AG04449 (cell line): Measurements from ENCODE around the gene KDM1B.
"Not testable (repeated sequence)": the region's sequence is repeated elsewhere in the genome, so short reads cannot be mapped to it uniquely, and the experiment has no call there.

Experiments used
- CTCF ChIA-PET: fragments of 350-600 bp; formaldehyde crosslinking; extraction: SDS; loops from one replicate; lab custom pipeline; 2021; ENCODE audit warnings: antibody characterized with exemption; lab: Yijun Ruan, JAX
- POLR2A ChIA-PET: fragments of 400-600, 350-600 bp; formaldehyde crosslinking; extraction: SDS; loops from one replicate; lab custom pipeline; 2020; ENCODE audit warnings: antibody characterized with exemption, inconsistent platforms; lab: Yijun Ruan, JAX
- DNase-seq: peaks from one replicate; pipeline ENCODE4 v3.0.0-alpha.2; 2010; ENCODE audit warnings: low read depth, low spot score
- H3K4me3 ChIP-seq: 2 replicates; pipeline ENCODE4 v1.5.1; 2011; ENCODE audit warnings: low read depth, mild to moderate bottlenecking, control low read depth, low read length
- TF ChIP-seq, protein P1 (sequence below): IDR thresholded peaks from one replicate; pipeline ENCODE4 v1.5.1; 2011; ENCODE audit warnings: mild to moderate bottlenecking, moderate library complexity, low read length, control low read depth, inconsistent platforms; ENCODE audit not compliant: insufficient read depth; ENCODE audit errors: missing control alignments

KDM1B gene

GRCh38 chr6:18221288-18221615 is 66.0 kb downstream of the KDM1B start:
- POLR2A ChIA-PET: no interaction called here
- DNase-seq: no peak
- TF ChIP-seq, protein P1, sequence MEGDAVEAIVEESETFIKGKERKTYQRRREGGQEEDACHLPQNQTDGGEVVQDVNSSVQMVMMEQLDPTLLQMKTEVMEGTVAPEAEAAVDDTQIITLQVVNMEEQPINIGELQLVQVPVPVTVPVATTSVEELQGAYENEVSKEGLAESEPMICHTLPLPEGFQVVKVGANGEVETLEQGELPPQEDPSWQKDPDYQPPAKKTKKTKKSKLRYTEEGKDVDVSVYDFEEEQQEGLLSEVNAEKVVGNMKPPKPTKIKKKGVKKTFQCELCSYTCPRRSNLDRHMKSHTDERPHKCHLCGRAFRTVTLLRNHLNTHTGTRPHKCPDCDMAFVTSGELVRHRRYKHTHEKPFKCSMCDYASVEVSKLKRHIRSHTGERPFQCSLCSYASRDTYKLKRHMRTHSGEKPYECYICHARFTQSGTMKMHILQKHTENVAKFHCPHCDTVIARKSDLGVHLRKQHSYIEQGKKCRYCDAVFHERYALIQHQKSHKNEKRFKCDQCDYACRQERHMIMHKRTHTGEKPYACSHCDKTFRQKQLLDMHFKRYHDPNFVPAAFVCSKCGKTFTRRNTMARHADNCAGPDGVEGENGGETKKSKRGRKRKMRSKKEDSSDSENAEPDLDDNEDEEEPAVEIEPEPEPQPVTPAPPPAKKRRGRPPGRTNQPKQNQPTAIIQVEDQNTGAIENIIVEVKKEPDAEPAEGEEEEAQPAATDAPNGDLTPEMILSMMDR: no peak
- CTCF ChIA-PET: no interaction called here
- H3K4me3 ChIP-seq: no peak overlapping the region

DNA sequence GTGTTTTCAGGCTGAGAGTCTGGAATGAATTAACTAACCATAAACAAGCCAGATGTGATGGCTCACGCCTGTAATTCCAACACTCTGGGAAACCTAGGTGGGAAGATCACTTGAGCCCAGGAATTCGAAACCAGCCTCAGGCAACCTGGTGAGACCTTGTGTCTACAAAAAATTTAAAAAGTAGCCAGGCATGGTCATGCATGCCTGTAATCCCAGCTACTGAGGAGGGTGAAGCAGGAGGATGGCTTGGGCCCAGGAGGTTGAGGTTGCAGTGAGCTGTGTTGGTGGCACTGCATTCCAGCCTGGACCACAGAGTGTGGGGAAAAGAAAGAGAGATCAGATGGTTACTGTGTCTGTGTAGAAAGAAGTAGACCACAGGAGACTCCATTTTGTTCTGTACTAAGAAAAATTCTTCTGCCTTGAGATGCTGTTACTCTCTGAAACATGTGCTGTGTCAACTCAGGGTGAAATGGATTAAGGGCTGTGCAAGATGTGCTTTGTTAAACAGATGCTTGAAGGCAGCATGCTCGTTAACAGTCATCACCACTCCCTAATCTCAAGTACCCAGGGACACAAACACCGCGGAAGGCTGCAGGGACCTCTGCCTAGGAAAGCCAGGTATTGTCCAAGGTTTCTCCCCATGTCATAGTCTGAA is 71.4 kb downstream of the KDM1B start:
- DNase-seq: peak; percentile 77
- CTCF ChIA-PET, H3K4me3 ChIP-seq, POLR2A ChIA-PET: not testable (repeated sequence)

DNA sequence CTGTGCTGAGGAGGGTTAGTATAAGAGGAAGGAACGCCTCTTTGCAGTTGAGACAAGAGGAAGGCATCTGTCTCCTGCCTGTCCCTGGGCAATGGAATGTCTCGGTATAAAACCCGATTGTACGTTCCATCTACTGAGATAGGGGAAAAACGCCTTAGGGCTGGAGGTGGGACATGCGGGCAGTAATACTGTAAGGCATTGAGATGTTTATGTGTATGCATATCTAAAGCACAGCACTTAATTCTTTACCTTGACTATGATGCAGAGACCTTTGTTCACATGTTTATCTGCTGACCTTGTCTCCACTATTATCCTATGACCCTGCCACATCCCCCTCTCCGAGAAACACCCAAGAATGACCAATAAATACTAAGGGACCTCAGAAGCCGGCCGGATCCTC is 71.9 kb downstream of the KDM1B start:
- H3K4me3 ChIP-seq, DNase-seq, POLR2A ChIA-PET, CTCF ChIA-PET: not testable (repeated sequence)

- DNase-seq, H3K4me3 ChIP-seq, POLR2A ChIA-PET: not testable (repeated sequence)
- CTCF ChIA-PET: interaction anchor here (0.5 kb wide), 1 partner anchor 1865 kb away, joined by 4 read pairs; no protein-coding TSS in a partner anchor
Observed at GRCh38 chr6:18228590-18228989, 73.4 kb downstream of the KDM1B start.

- POLR2A ChIA-PET, DNase-seq, CTCF ChIA-PET, H3K4me3 ChIP-seq: not testable (repeated sequence)
Observed at GRCh38 chr6:18231856-18232255, 76.6 kb downstream of the KDM1B start.

DNA sequence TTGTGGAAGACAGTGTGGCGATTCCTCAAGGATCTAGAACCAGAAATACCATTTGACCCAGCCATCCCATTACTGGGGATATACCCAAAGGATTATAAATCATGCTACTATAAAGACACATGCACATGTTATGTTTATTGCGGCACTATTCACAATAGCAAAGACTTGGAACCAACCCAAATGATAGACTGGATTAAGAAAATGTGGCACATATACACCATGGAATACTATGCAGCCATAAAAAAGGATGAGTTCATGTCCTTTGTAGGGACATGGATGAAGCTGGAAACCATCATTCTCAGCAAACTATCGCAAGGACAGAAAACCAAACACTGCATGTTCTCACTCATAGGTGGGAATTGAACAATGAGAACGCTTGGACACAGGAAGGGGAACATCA is 78.5 kb downstream of the KDM1B start:
- POLR2A ChIA-PET, CTCF ChIA-PET, DNase-seq: not testable (repeated sequence)

DNA sequence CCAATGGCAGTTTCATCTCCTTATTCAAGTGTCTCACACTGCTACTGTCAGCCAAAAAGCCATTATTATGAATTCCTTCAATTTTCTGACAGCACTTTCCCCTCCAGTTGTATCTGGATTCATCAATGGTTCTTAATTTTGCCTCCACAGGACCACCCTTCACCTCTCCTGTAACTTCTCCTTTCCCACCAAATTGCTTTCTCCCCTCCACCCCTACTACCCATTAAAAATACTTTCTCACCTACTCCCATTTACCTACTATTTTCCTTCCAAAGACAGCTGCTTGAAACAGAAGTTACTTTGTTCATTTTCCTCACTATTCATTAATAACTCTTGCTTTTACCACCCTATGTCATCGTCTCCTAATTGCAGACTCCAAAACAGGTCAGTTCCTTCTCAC is 79.3 kb downstream of the KDM1B start:
- no peak overlapping the region for H3K4me3 ChIP-seq
- TF ChIP-seq, protein P1: no peak
- DNase-seq: no peak
- POLR2A ChIA-PET: no interaction called here
- CTCF ChIA-PET: no interaction called here

More for the DNA sequence above, 78.5 kb downstream of the KDM1B start:
- H3K4me3 ChIP-seq: not testable (repeated sequence)

- TF ChIP-seq, protein P1: no peak
- ChIA-PET CTCF (interaction anchor here (1.6 kb wide), 1 partner anchor 11 kb away, joined by 4 read pairs; no protein-coding TSS in a partner anchor), POLR2A (no interaction called here)
- DNase-seq: no peak
- no peak overlapping the region for H3K4me3 ChIP-seq
Observed at GRCh38 chr6:18235524-18235923, 80.3 kb downstream of the KDM1B start.

- ChIA-PET POLR2A (no interaction called here), CTCF (no interaction called here)
- TF ChIP-seq, protein P1: no peak
- DNase-seq: no peak
- H3K4me3 ChIP-seq: no peak overlapping the region
Observed at GRCh38 chr6:18237167-18237566, 81.9 kb downstream of the KDM1B start.
